Lung (tissue), 13 donors: ENCODE data around the gene DNAJB12. TPM values are rescaled to one million over a fixed set of nuclear protein-coding genes. Genes with fewer than 3 reads are reported as not detected.

ENCODE experiments used
- ATAC-seq: fragments of 200-7000 bp; cut with Tn5 transposase; one replicate; pipeline ENCODE4 v1.9.1; 2020; ENCODE audit warnings: moderate number of reproducible peaks; ENCODE audit not compliant: insufficient read depth, low FRiP score
- DNase-seq, 3 donors: peaks; one replicate each; pipeline ENCODE4 v3.0.0-alpha.2; 2013 to 2017
- H3K27ac ChIP-seq, 2 donors: one replicate each; pipeline ENCODE4 v1.5.1; 2013; ENCODE audit warnings: mild to moderate bottlenecking in 2 of 2, moderate library complexity in 2 of 2, control low read depth in 1 of 2, inconsistent platforms in 1 of 2, low read depth in 1 of 2, low read length in 1 of 2
- H3K27me3 ChIP-seq, 3 donors: one replicate each; pipeline ENCODE4 v1.5.1; 2013; ENCODE audit warnings: low read length in 2 of 3; ENCODE audit not compliant: control insufficient read depth in 3 of 3, insufficient read depth in 3 of 3
- H3K36me3 ChIP-seq, 4 donors: one replicate each; pipeline ENCODE4 v1.5.1; 2013; ENCODE audit warnings: low read length in 4 of 4, mild to moderate bottlenecking in 1 of 4, moderate library complexity in 1 of 4; ENCODE audit not compliant: control insufficient read depth in 4 of 4, insufficient read depth in 4 of 4
- H3K4me1 ChIP-seq, 5 donors: one replicate each; pipeline ENCODE4 v1.5.1; 2013; ENCODE audit warnings: low read length in 5 of 5, mild to moderate bottlenecking in 2 of 5, moderate library complexity in 1 of 5; ENCODE audit not compliant: control insufficient read depth in 5 of 5, insufficient read depth in 5 of 5
- H3K4me3 ChIP-seq: one replicate; pipeline ENCODE4 v1.5.1; 2013; ENCODE audit warnings: mild to moderate bottlenecking, control low read depth, moderate library complexity
- H3K9ac ChIP-seq, 2 donors: one replicate each; pipeline ENCODE4 v1.5.1; 2013; ENCODE audit warnings: low read length in 2 of 2, control low read depth in 1 of 2; ENCODE audit not compliant: insufficient read depth in 1 of 2
- H3K9me3 ChIP-seq, 4 donors: one replicate each; pipeline ENCODE4 v1.5.1; 2013; ENCODE audit warnings: low read length in 3 of 4, mild to moderate bottlenecking in 1 of 4, moderate library complexity in 1 of 4; ENCODE audit not compliant: control insufficient read depth in 4 of 4, insufficient read depth in 3 of 4
- CTCF ChIP-seq: IDR thresholded peaks from 2 replicates; pipeline ENCODE4 v1.5.1; 2012; ENCODE audit warnings: mild to moderate bottlenecking; ENCODE audit errors: control extremely low read depth, extremely low read depth
- WGBS, 2 donors: extraction: QIAGEN DNeasy Blood & Tissue Kit; methylation state at CpG; one replicate each; pipeline ENCODE4 v1.1.7; 2013; 5-methylcytosine and 5-hydroxymethylcytosine counted together
- polyA plus RNA-seq, 2 donors: library from polyadenylated mRNA; stranded (reverse); fragments of 200-250 nt; gene quantifications; one replicate each; pipeline ENCODE4 v1.2.1, GENCODE V29; 2013
- small RNA-seq: library from RNA; depleted of rRNA; stranded (forward); fragments of <200 nt; gene quantifications from one replicate; pipeline ENCODE3, GENCODE V24; 2014; ENCODE audit warnings: low replicate concordance
- total RNA-seq, 2 donors: library from RNA; depleted of rRNA in 1 of 2; stranded (reverse); fragments of >200 nt in 1 of 2; gene quantifications; one replicate each; pipeline ENCODE4 v1.2.1, GENCODE V29; 2014 to 2021
- donor health status: control.
- donor health status: control.
- donor health status: Bipolar disorder and iron deficiency.
- donor health status: healthy.
- donor health status: DM: yes; HTN: yes; CAD: no.

Gene DNAJB12
- total and polyA plus RNA-seq, 4 donors, result 30.0 to 38.7 (median 32.1) TPM

- 68 to 71% methylated on average over 14 of the region's 14 CpGs for WGBS, 2 donors
- Histone ChIP-seq H3K9me3 (no peaks in the 10 kb centered on the region), H3K27me3 (no peaks in the 10 kb centered on the region), H3K4me1 (peaks cover 0 to 1% (median 0%) of the 10 kb centered on the region in 5 donors), H3K36me3 (no peaks in the 10 kb centered on the region), H3K27ac (no peak overlapping the region), H3K9ac (no peak overlapping the region), H3K4me3 (no peak overlapping the region)
- ATAC-seq (no peak), DNase-seq (no peak)
- no peak for TF ChIP-seq CTCF
Measured at GRCh38 chr10:72285972-72286521, 68.7 kb downstream of the DNAJB12 start.

- H3K9ac ChIP-seq, result no peak overlapping the region
- ATAC-seq, result no peak
- TF ChIP-seq CTCF, result no peak
- H3K4me3 ChIP-seq, result no peak overlapping the region
- 83 to 94% methylated on average over 3 of the region's 3 CpGs for WGBS, 2 donors
- H3K27me3 ChIP-seq, result no peaks in the 10 kb centered on the region
- no peaks in the 10 kb centered on the region for H3K36me3 ChIP-seq
- no peaks in the 10 kb centered on the region for H3K9me3 ChIP-seq
- peaks cover 0 to 1% (median 0%) of the 10 kb centered on the region in 5 donors for H3K4me1 ChIP-seq
- DNase-seq, result no peak
- H3K27ac ChIP-seq, result no peak overlapping the region
Measured at GRCh38 chr10:72283131-72283530, 71.6 kb downstream of the DNAJB12 start.

Small RNA genes within 50 kb of the gene (small RNA-seq; reads per million reads assigned to genes)
- not detected for gene RNU6-805P

Other genes with a start within 250 kb of the DNAJB12 start
- gene ANAPC16, start 138.9 kb downstream of the DNAJB12 start, total RNA-seq, result 10 to 100 TPM; 67.9 to 94.0 TPM
- 100 to 1,000 TPM in 1 of 2 donors, 10 to 100 TPM in 1; 88.9 to 138 TPM for gene ANAPC16, start 138.9 kb downstream of the DNAJB12 start, polyA plus RNA-seq
- gene ASCC1, start 138.6 kb downstream of the DNAJB12 start, total RNA-seq, result 10 to 100 TPM; 28.9 to 29.9 TPM
- 10 to 100 TPM in 1 of 2 donors, 1 to 10 TPM in 1; 9.0 to 19.4 TPM for gene ASCC1, start 138.6 kb downstream of the DNAJB12 start, polyA plus RNA-seq
- 100 to 1,000 TPM; 155 to 190 TPM for gene DDIT4, start 81.0 kb downstream of the DNAJB12 start, total RNA-seq
- gene DDIT4, start 81.0 kb downstream of the DNAJB12 start, polyA plus RNA-seq, result 100 to 1,000 TPM in 1 of 2 donors, 10 to 100 TPM in 1; 55.3 to 188 TPM